ENCODE data around the gene COPS6.

The COPS6 gene

DNA sequence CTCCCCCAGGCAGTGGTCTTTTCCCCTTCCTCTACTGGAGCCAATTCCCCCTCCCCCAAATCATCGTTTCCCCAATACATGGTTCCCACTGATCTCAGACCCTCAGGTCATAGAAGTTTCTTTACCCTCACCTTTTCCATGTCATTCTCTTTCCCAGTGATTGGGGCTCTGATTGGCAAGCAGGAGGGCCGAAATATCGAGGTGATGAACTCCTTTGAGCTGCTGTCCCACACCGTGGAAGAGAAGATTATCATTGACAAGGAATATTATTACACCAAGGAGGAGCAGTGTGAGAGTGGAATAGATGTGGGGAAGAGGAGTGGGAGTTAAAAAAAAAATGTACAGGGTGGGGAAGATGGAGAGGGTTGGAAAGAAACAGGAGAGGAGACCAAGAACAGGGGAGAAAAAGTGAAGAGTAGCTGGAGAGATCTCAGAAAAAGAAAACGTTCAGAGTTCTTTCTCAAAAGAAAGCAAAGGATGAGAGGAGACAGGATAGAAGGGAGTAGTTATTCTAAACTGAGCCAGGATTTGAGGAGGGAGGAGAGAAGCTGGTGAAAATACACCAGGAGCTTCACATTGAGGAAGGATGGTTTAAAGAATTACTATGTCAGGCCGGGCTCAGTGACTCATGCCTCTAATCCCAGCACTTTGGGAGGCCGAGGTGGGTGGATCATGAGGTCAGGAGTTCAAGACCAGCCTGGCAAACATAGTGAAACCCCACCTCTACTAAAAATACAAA, 858 bp downstream of the COPS6 start:
- no peaks in the 10 kb centered on the region for H3K9me3 ChIP-seq
- H3K4me1 ChIP-seq: 0 out of 2 replicates have a peak, but pooled peaks cover 2% of the 10 kb centered on the region
- peak overlapping the region; percentile 86 for H3K4me3 ChIP-seq (ENCODE audit: low read depth, low read length)
- peaks cover 42% of the 10 kb centered on the region for H3K36me3 ChIP-seq
- TF ChIP-seq, protein P1, sequence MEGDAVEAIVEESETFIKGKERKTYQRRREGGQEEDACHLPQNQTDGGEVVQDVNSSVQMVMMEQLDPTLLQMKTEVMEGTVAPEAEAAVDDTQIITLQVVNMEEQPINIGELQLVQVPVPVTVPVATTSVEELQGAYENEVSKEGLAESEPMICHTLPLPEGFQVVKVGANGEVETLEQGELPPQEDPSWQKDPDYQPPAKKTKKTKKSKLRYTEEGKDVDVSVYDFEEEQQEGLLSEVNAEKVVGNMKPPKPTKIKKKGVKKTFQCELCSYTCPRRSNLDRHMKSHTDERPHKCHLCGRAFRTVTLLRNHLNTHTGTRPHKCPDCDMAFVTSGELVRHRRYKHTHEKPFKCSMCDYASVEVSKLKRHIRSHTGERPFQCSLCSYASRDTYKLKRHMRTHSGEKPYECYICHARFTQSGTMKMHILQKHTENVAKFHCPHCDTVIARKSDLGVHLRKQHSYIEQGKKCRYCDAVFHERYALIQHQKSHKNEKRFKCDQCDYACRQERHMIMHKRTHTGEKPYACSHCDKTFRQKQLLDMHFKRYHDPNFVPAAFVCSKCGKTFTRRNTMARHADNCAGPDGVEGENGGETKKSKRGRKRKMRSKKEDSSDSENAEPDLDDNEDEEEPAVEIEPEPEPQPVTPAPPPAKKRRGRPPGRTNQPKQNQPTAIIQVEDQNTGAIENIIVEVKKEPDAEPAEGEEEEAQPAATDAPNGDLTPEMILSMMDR (IDR thresholded peaks at IDR 0.05; ENCODE audit: low read depth, low read length): no peak
- DNase-seq: no peak
- no peaks in the 10 kb centered on the region for H3K27me3 ChIP-seq

DNA sequence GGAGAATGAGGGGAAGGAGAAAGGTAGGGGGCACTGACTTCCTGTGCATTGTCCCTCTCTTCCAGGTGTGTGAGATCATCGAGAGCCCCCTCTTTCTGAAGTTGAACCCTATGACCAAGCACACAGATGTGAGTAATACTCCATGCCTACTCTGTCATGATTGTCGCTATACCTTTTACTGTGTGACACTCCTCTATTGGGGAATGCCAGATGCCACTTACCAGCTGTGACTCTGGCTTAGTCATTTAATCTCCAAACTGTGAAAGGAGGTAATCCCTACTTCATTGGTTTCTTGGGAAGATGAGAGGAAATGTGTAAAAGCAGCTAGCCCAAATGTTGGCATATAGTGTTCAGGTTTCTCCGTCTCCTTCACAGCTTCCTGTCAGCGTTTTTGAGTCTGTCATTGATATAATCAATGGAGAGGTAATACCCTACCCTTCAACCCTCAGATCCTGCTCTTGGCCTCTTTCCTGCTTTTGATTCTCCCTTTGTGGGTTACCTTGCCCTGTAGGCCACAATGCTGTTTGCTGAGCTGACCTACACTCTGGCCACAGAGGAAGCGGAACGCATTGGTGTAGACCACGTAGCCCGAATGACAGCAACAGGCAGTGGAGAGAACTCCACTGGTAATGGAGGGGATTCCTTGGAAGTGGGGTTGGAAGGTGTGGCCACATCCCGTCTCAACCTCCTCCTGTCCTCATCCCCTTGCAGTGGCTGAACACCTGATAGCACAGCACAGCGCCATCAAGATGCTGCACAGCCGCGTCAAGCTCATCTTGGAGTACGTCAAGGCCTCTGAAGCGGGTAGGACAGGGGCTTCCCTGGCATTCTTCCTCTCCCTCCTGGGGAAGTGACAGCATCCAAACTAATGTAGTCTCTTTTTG, 2.0 kb downstream of the COPS6 start:
- DNase-seq: no peak
- TF ChIP-seq, protein P1 (IDR thresholded peaks at IDR 0.05; ENCODE audit: low read depth, low read length): no peak
- H3K9me3 ChIP-seq: no peaks in the 10 kb centered on the region
- no peaks in the 10 kb centered on the region for H3K27me3 ChIP-seq
- H3K4me3 ChIP-seq (ENCODE audit: low read depth, low read length): no peak overlapping the region
- H3K4me1 ChIP-seq: 0 out of 2 replicates have a peak, but pooled peaks cover 2% of the 10 kb centered on the region
- peaks cover 53% of the 10 kb centered on the region for H3K36me3 ChIP-seq

DNA sequence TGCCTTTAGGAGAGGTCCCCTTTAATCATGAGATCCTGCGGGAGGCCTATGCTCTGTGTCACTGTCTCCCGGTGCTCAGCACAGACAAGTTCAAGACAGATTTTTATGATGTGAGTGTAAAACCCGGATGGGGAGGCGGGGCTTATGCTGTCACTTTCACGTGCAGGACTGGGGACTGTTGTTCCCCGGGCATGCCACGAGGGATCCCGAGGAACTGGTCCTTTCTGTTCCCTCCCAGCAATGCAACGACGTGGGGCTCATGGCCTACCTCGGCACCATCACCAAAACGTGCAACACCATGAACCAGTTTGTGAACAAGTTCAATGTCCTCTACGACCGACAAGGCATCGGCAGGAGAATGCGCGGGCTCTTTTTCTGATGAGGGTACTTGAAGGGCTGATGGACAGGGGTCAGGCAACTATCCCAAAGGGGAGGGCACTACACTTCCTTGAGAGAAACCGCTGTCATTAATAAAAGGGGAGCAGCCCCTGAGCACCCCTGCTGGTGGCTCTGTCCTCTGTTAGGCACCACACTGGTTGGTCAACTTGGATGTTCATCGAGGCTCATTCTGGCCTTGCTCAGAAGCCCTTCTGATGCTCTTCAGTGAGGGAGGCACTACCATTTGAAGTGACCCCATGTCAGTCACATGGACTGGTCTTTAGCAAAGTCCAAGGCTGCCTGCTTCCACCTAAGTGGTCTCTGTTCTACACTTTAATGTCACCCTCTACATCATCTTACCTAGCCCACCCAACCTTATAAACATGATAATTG, 2.8 kb downstream of the COPS6 start:
- TF ChIP-seq, protein P1 (IDR thresholded peaks at IDR 0.05; ENCODE audit: low read depth, low read length): peak; percentile 29; the same call in 1 of the 2 replicates
- DNase-seq: peak; percentile 60
- H3K4me3 ChIP-seq (ENCODE audit: low read depth, low read length): no peak overlapping the region
- peaks cover 62% of the 10 kb centered on the region for H3K36me3 ChIP-seq
- 0 out of 2 replicates have a peak, but pooled peaks cover 2% of the 10 kb centered on the region for H3K4me1 ChIP-seq
- H3K9me3 ChIP-seq: no peaks in the 10 kb centered on the region
- H3K27me3 ChIP-seq: no peaks in the 10 kb centered on the region

DNA sequence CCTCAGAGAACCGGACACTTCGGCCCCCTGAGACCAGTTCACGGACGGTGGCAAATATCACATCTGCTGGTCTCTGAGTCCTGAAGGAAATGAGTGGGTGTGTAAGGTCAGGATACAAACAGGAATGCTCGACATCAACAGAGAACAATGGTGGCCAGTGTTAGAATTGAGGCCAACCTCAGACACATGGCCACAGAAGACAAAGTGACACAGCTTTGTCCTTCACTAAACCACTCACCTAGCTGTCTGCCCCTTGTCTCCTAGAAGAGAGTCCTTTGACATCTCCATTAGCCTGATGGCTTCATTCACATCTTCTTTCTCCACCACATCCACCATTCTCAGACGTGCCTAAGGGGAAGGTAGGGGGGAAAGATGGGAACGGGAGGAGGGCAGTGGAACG, 4.3 kb downstream of the COPS6 start:
- TF ChIP-seq, protein P1 (IDR thresholded peaks at IDR 0.05; ENCODE audit: low read depth, low read length): no peak
- peaks cover 76% of the 10 kb centered on the region for H3K36me3 ChIP-seq
- H3K4me3 ChIP-seq (ENCODE audit: low read depth, low read length): no peak overlapping the region
- H3K9me3 ChIP-seq: no peaks in the 10 kb centered on the region
- H3K4me1 ChIP-seq: no peaks in the 10 kb centered on the region
- H3K27me3 ChIP-seq: no peaks in the 10 kb centered on the region
- DNase-seq: no peak

DNA sequence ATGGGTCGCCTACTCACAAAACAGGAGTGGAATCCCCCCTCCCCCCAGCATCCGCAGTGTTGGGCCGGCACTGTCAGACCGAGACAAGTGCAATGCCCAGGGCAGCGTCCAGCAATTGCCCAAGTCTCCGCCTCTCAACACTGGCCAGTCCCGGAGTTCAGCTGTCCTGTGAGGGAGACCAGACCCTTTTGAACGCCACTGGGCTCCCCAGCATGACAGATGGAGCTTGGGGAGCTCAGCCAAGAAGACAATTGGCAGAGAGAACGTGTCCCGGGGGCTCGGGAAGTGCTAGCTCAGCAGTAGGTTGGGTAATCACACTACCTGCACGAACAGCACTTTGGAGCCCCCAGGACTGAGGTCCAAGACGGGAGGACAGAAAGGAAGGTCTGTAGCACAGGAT, 4.7 kb downstream of the COPS6 start:
- Histone ChIP-seq H3K27me3 (no peaks in the 10 kb centered on the region), H3K36me3 (peaks cover 81% of the 10 kb centered on the region), H3K4me1 (no peaks in the 10 kb centered on the region), H3K4me3 (ENCODE audit: low read depth, low read length) (no peak overlapping the region), H3K9me3 (no peaks in the 10 kb centered on the region)
- no peak for DNase-seq
- TF ChIP-seq, protein P1 (IDR thresholded peaks at IDR 0.05; ENCODE audit: low read depth, low read length): no peak
